Endothelial cell of umbilical vein (primary cell): ENCODE measurements around the gene SLC52A1. TPM values are rescaled to one million over a fixed set of nuclear protein-coding genes. Genes with fewer than 3 reads are reported as not detected.

Source experiments
- BruUV-seq: library from RNA; stranded (reverse); fragments of 400-500 nt; replicated peaks from 2 replicates; lab custom pipeline; 2021; lab: Mats Ljungman, UMichigan
- CTCF ChIA-PET: fragments of 300-600, 350-600 bp; sonication (Branson Sonifier 250); formaldehyde crosslinking; loops from one replicate; lab custom pipeline; 2021; ENCODE audit warnings: antibody characterized with exemption, inconsistent platforms; lab: Charles Lee
- POLR2A ChIA-PET: fragments of 300-600, 350-600 bp; sonication (Branson Sonifier 250); formaldehyde crosslinking; loops from one replicate; lab custom pipeline; 2021; ENCODE audit warnings: antibody characterized with exemption, inconsistent platforms; lab: Charles Lee
- DNase-seq: peaks from one replicate; pipeline ENCODE4 v3.0.0-alpha.2; 2011; ENCODE audit warnings: low read depth, low spot score
- FAIRE-seq: peaks from 2 replicates; lab custom pipeline; 2011; peaks lifted over from hg19 to GRCh38; lab: Jason Lieb, UNC
- H2AFZ ChIP-seq: 2 replicates; pipeline ENCODE4 v1.6.0; 2012; ENCODE audit warnings: low read depth, low read length, control low read depth, inconsistent platforms
- H3K27ac ChIP-seq: 2 replicates; pipeline ENCODE4 v1.5.1; 2011; ENCODE audit warnings: low read depth, mild to moderate bottlenecking, control low read depth, low read length, moderate library complexity; ENCODE audit not compliant: insufficient read depth
- H3K27me3 ChIP-seq, 2 experiments: 2 replicates each; pipeline versions ENCODE4 v1.6.0 to v1.6.1; 2011; ENCODE audit warnings: low read length in 2 of 2, mixed read lengths in 1 of 2; ENCODE audit not compliant: control insufficient read depth in 2 of 2, insufficient read depth in 2 of 2
- H3K36me3 ChIP-seq, 2 experiments: 2 replicates in 1 of 2; 3 replicates in 1 of 2; pipeline ENCODE4 v1.5.1; 2011; ENCODE audit warnings: low read length in 2 of 2, mild to moderate bottlenecking in 1 of 2, moderate library complexity in 1 of 2; ENCODE audit not compliant: control insufficient read depth in 2 of 2, insufficient read depth in 2 of 2; ENCODE audit errors: extremely low read depth in 1 of 2
- H3K4me1 ChIP-seq: 3 replicates; pipeline ENCODE4 v1.5.1; 2011; ENCODE audit warnings: mild to moderate bottlenecking, low read length; ENCODE audit not compliant: control insufficient read depth, insufficient read depth; ENCODE audit errors: extremely low read depth
- H3K4me2 ChIP-seq: 2 replicates; pipeline ENCODE4 v1.6.1; 2011; ENCODE audit warnings: low read length, control low read depth, mixed read lengths; ENCODE audit not compliant: insufficient read depth
- H3K4me3 ChIP-seq, 3 experiments: fragments of 200-600 bp in 1 of 3; sonication (generic), shearing (Covaris generic) in 1 of 3; replicated peaks in 1 of 3; 2 replicates each; pipeline ENCODE4 v1.5.1; 2011 to 2016; ENCODE audit warnings: control low read depth in 3 of 3, low read length in 3 of 3, mild to moderate bottlenecking in 2 of 3, inconsistent platforms in 1 of 3, low read depth in 1 of 3, moderate library complexity in 1 of 3; ENCODE audit not compliant: insufficient read depth in 1 of 3
- H3K79me2 ChIP-seq: 2 replicates; pipeline ENCODE4 v1.6.0; 2012; ENCODE audit warnings: low read length, inconsistent platforms; ENCODE audit not compliant: control insufficient read depth, insufficient read depth
- H3K9ac ChIP-seq: replicated peaks from 2 replicates; pipeline ENCODE3; 2011; ENCODE audit warnings: low read length, control low read depth; ENCODE audit not compliant: insufficient read depth; ENCODE audit errors: extremely low read depth
- H3K9me1 ChIP-seq: replicated peaks from 3 replicates; pipeline ENCODE4 v1.6.0; 2011; ENCODE audit warnings: mild to moderate bottlenecking, low read length; ENCODE audit not compliant: control insufficient read depth, insufficient read depth; ENCODE audit errors: extremely low read depth
- H3K9me3 ChIP-seq: replicated peaks from 2 replicates; pipeline ENCODE4 v1.5.1; 2012; ENCODE audit warnings: low read length, inconsistent platforms; ENCODE audit not compliant: control insufficient read depth, insufficient read depth
- H4K20me1 ChIP-seq: replicated peaks from 2 replicates; pipeline ENCODE3; 2011; ENCODE audit warnings: mild to moderate bottlenecking, low read length; ENCODE audit not compliant: control insufficient read depth, insufficient read depth; ENCODE audit errors: extremely low read depth
- CTCF ChIP-seq, 2 donors: IDR thresholded peaks; 1 replicate in 1 of 2; 2 replicates in 1 of 2; pipeline ENCODE4 v1.5.1; 2011; ENCODE audit warnings: low read length in 2 of 2, mild to moderate bottlenecking in 2 of 2, moderate library complexity in 2 of 2, control low read depth in 1 of 2, inconsistent platforms in 1 of 2, low read depth in 1 of 2; ENCODE audit not compliant: insufficient read depth in 1 of 2; ENCODE audit errors: extremely low read depth in 1 of 2
- EZH2 ChIP-seq: IDR thresholded peaks from 2 replicates; pipeline ENCODE4 v1.6.1; 2012; ENCODE audit warnings: borderline replicate concordance, low read depth, mild to moderate bottlenecking, moderate library complexity, low read length, inconsistent platforms; ENCODE audit not compliant: severe bottlenecking
- FOS ChIP-seq: IDR thresholded peaks from 2 replicates; pipeline ENCODE4 v1.6.1; 2011; ENCODE audit warnings: mild to moderate bottlenecking, low read length, moderate library complexity, borderline replicate concordance; ENCODE audit not compliant: insufficient read depth
- GATA2 ChIP-seq: IDR thresholded peaks from 2 replicates; pipeline ENCODE4 v1.7.0; 2011; ENCODE audit warnings: low read depth, mild to moderate bottlenecking, moderate library complexity, mixed read lengths, low read length; ENCODE audit not compliant: insufficient read length, insufficient read depth
- JUN ChIP-seq: IDR thresholded peaks from 2 replicates; pipeline ENCODE4 v1.6.1; 2011; ENCODE audit warnings: borderline replicate concordance, low read depth; ENCODE audit not compliant: insufficient read length, insufficient read depth
- MAX ChIP-seq: IDR thresholded peaks from 2 replicates; pipeline ENCODE4 v1.6.1; 2011; ENCODE audit not compliant: insufficient read depth, insufficient read length
- MYC ChIP-seq: IDR thresholded peaks from one replicate; pipeline ENCODE4 v1.6.1; 2011; ENCODE audit warnings: mild to moderate bottlenecking, low read depth, low read length
- POLR2A ChIP-seq: IDR thresholded peaks from 2 replicates; pipeline ENCODE4 v1.6.1; 2012; ENCODE audit warnings: low read depth, mild to moderate bottlenecking, control low read depth, low read length
- POLR2AphosphoS5 ChIP-seq: IDR thresholded peaks from 2 replicates; pipeline ENCODE4 v1.6.1; 2012; ENCODE audit warnings: low read depth, mild to moderate bottlenecking, control low read depth, low read length, moderate library complexity; ENCODE audit not compliant: insufficient read depth
- dilution Hi-C: fragments of 300-500 bp; cut with MboI; formaldehyde crosslinking; loops from one replicate; pipeline ENCODE4 v1.15.0; 2019; ENCODE audit warnings: low sequenced_read_pairs; ENCODE audit not compliant: extremely low pct_ligation_motif_present
- intact Hi-C: fragments of 100-400 bp; cut with micrococcal nuclease; formaldehyde crosslinking; loops from one replicate; pipeline ENCODE4 v1.10.0; 2022
- polyA plus RNA-seq, 4 experiments: library from polyadenylated mRNA; depleted of rRNA in 3 of 4; stranded (reverse) in 3 of 4; unstranded in 1 of 4; fragments of >200 nt; gene quantifications; 2 replicates each; pipeline versions ENCODE4 v1.2.1 to v1.2.3, GENCODE V29; 2011 to 2012; ENCODE audit warnings: missing spikeins in 1 of 4
- total RNA-seq: library from RNA; stranded (reverse); gene quantifications from 2 replicates; pipeline ENCODE4 v1.2.3, GENCODE V29; 2021

Gene SLC52A1
- total and polyA plus RNA-seq, 2 donors (not counting 3 experiments of a cell fraction or from before 2014, with no cell fraction given) = 0.04 TPM; not detected in 1

- dilution Hi-C loops (no loop called here), intact Hi-C loops (no loop called here)
- Histone ChIP-seq H2AFZ (no peak overlapping the region), H3K4me3 (no peak overlapping the region), H4K20me1 (no peaks in the 10 kb centered on the region), H3K9ac (no peak overlapping the region), H3K27me3 (no peaks in the 10 kb centered on the region), H3K36me3 (peaks cover 0 to 9% of the 10 kb centered on the region in 2 experiments), H3K9me1 (no peaks in the 10 kb centered on the region), H3K9me3 (no peaks in the 10 kb centered on the region), H3K4me1 (peaks cover 5% of the 10 kb centered on the region), H3K27ac (no peak overlapping the region), H3K4me2 (no peak overlapping the region), H3K79me2 (no peaks in the 10 kb centered on the region)
- DNase-seq (no peak), FAIRE-seq (no peak)
- ChIA-PET CTCF (interaction anchor here (1.4 to 6.5 kb wide), 2 partner anchors 24 to 35 kb away, joined by 4 to 72 read pairs; no protein-coding TSS in a partner anchor), POLR2A (no interaction called here)
- TF ChIP-seq MYC = no peak
- TF ChIP-seq POLR2A = no peak
- TF ChIP-seq POLR2AphosphoS5 = no peak
- TF ChIP-seq MAX = no peak
- TF ChIP-seq FOS = no peak
- TF ChIP-seq CTCF (IDR thresholded peaks at IDR 0.05; ENCODE audit: extremely low read depth in 1 of 2, insufficient read depth in 1 of 2, low read depth in 1 of 2, low read length in 2 of 2) = no peak
- TF ChIP-seq JUN = no peak
- TF ChIP-seq GATA2 = no peak
- no peak for TF ChIP-seq EZH2
- BruUV-seq = no TSS peak
These were observed 7.9 kb downstream of the SLC52A1 start for GRCh38 chr17:5027299-5027698.
